ENCODE measurements around the gene ADCY1. TPM values are rescaled to one million over a fixed set of nuclear protein-coding genes. Genes with fewer than 3 reads are reported as not detected.
"Not testable (repeated sequence)": the region's sequence is repeated elsewhere in the genome, so short reads cannot be mapped to it uniquely, and the experiment has no call there.

The ADCY1 gene
- under 0.01 TPM for total RNA-seq

DNA sequence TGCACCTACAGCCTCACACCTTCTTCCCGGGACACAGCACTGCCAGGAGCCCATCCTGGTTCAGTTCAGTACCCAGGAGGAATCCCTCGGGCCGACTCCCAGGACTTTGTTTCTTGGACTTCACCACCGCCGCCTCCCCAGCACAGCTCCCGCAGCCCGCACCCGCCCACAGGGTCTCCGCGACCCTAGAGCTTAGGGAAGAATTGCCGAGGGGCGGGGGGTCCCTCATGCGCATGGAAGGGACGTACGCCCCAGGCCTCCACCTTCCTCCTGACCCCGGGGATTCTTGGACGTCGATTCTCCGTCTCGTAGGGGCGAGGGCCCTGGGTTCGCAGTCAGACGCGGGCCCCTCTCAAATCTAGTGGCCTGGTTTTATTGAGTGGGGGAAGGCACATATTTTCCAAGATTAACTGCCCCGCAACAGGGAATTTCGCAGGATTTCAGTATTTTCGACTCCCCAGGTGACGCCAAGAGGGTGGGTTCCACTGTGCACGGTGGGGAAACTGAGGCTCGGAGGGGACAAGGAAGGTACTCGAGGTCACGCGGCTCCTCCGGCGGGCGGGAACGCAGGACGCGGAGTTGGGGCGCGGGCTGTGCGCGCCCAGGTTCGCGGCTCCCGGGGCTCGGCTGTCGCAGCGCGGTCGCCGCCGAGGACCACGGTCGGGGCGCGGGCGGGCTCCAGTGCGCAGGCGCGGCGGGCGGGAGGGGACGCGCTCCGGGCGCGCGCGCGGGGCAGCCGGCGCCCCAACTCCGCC is at the start of gene ADCY1:
TSS of gene ADCY1 (plus strand) at position 708 of the 755 bp plus-strand sequence. CDS start 176 bp downstream, outside the sequence.
- Histone ChIP-seq H3K27me3 (ENCODE audit: insufficient read depth, low read length) (peaks cover 22% of the 10 kb centered on the region), H3K9me3 (ENCODE audit: low read depth, low read length) (no peaks in the 10 kb centered on the region), H3K4me1 (ENCODE audit: insufficient read depth, low read length) (no peaks in the 10 kb centered on the region), H3K4me3 (ENCODE audit: low read length) (no peak within 1 kb of the TSS)

- no peak overlapping the region for H3K4me3 ChIP-seq (ENCODE audit: low read length)
- H3K4me1 ChIP-seq (ENCODE audit: insufficient read depth, low read length): no peaks in the 10 kb centered on the region
- H3K9me3 ChIP-seq (ENCODE audit: low read depth, low read length): no peaks in the 10 kb centered on the region
- no peaks in the 10 kb centered on the region for H3K27me3 ChIP-seq (ENCODE audit: insufficient read depth, low read length)
These were observed 49.7 kb upstream of the ADCY1 start for GRCh38 chr7:45524445-45524844.

DNA sequence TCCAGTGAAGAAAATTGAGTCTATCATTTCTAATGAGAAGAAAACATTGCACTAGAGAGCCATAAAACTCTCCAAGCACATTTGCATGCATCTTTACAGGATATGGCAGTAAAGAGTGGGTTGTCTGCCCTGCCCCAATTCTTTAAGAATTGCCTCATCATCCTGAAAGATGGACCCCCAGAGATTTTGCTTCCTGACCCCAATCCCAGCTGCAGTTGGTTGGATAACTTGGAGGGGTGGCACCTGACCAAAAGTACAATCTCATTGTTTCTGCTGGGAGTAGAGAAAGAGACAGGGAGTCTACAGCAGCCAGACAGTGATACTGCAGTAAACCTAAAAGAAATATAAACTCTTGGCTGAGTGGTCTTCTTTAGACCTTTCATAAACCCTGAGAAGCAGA is 49.1 kb upstream of the ADCY1 start:
- H3K27me3 ChIP-seq (ENCODE audit: insufficient read depth, low read length): no peaks in the 10 kb centered on the region
- H3K4me1 ChIP-seq (ENCODE audit: insufficient read depth, low read length): no peaks in the 10 kb centered on the region
- H3K4me3 ChIP-seq (ENCODE audit: low read length): no peak overlapping the region
- H3K9me3 ChIP-seq (ENCODE audit: low read depth, low read length): no peaks in the 10 kb centered on the region

DNA sequence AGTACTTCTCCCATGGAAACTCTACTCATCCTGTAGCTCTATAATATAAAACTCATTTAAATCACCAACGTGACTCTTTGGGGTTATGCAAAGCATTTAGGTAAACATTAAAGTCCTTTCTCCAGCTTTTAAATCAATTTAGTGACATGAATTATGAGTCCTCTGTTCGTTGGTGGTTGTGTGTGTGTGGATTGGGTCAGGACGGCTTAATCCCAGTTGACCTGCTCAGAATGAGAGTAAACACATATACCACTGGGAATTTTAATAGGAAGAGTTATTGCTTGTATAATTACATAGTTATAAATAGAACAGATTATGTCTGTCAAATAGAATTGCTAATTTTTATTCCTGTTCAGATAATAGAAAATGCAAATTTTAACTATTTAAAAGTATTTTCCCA is 30.7 kb upstream of the ADCY1 start:
- peaks cover 8% of the 10 kb centered on the region for H3K9me3 ChIP-seq (ENCODE audit: low read depth, low read length)
- H3K4me3 ChIP-seq (ENCODE audit: low read length): no peak overlapping the region
- H3K4me1 ChIP-seq (ENCODE audit: insufficient read depth, low read length): no peaks in the 10 kb centered on the region
- no peaks in the 10 kb centered on the region for H3K27me3 ChIP-seq (ENCODE audit: insufficient read depth, low read length)

GRCh38 chr7:45545105-45545710 is 29.0 kb upstream of the ADCY1 start:
- H3K27me3 ChIP-seq (ENCODE audit: insufficient read depth, low read length); H3K4me3 ChIP-seq (ENCODE audit: low read length); H3K4me1 ChIP-seq (ENCODE audit: insufficient read depth, low read length); H3K9me3 ChIP-seq (ENCODE audit: low read depth, low read length): not testable (repeated sequence)

DNA sequence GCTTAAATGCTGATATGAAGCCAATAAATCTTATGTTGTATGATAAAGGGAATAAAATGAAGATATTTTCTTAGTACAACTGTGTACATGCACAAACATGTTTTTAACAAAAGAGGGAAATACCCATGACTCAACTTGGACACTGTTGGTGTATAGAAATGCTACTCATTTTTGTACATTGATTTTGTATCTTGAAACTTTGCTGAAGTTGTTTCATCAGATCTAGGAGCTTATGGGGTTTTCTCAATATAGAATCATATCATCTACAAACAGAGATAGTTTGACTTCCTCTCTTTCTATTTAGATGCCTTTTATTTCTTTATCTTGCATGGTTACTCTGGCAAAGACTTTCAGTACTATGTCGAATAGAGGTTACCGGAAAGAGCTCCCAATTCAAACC is 25.3 kb upstream of the ADCY1 start:
- not testable (repeated sequence) for H3K4me1 ChIP-seq (ENCODE audit: insufficient read depth, low read length); H3K27me3 ChIP-seq (ENCODE audit: insufficient read depth, low read length); H3K4me3 ChIP-seq (ENCODE audit: low read length); H3K9me3 ChIP-seq (ENCODE audit: low read depth, low read length)

GRCh38 chr7:45563401-45563800 is 10.8 kb upstream of the ADCY1 start:
- no peak overlapping the region for H3K4me3 ChIP-seq (ENCODE audit: low read length)
- H3K27me3 ChIP-seq (ENCODE audit: insufficient read depth, low read length): no peaks in the 10 kb centered on the region
- H3K9me3 ChIP-seq (ENCODE audit: low read depth, low read length): no peaks in the 10 kb centered on the region
- no peaks in the 10 kb centered on the region for H3K4me1 ChIP-seq (ENCODE audit: insufficient read depth, low read length)

DNA sequence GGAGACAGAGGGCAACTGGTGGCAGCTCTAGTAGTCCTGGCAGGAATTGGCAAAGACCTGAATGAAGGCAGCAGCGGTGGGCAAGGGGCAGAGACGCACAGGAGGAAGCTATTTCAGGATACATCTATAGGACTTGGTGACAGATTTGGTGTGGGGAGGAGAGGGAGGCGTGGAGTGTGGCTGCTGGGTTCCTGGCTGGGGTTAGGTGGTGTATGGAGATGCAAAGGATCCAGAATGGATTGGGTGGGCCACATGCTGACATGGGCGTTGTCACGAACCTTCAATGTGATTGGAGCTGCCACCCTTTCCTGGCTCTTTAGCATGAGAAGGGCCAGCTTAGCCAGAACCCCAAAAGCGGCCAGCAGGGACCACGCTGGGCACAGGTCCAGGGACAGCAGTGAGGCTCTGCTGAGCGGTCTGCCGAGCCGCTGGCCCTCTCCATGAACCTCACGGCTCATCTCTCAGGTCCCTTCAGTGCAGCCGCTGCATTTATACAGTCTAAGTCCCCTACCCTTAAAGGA is 10.2 kb upstream of the ADCY1 start:
- Histone ChIP-seq H3K4me3 (ENCODE audit: low read length) (no peak overlapping the region), H3K27me3 (ENCODE audit: insufficient read depth, low read length) (no peaks in the 10 kb centered on the region), H3K9me3 (ENCODE audit: low read depth, low read length) (no peaks in the 10 kb centered on the region), H3K4me1 (ENCODE audit: insufficient read depth, low read length) (no peaks in the 10 kb centered on the region)

DNA sequence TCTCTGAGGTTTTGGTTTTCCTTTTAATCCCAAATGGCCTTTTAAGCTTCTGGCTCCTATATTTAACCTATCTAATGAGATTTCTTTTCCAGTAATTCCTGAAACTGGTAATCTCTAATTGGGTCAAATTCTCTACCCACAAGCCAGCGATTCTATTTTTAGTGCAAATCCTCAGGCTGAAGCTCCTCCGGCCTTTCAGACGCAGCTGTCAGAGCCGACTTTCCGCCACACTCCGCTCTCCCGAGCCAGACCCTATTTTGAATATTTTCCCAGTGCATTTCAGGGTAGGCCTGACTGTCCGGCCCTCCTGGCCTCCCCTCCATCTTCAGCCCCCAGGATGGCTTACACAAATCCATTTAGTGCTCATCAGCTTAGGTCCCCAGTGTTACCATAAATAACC is 9.7 kb upstream of the ADCY1 start:
- Histone ChIP-seq H3K27me3 (ENCODE audit: insufficient read depth, low read length) (no peaks in the 10 kb centered on the region), H3K4me3 (ENCODE audit: low read length) (no peak overlapping the region), H3K4me1 (ENCODE audit: insufficient read depth, low read length) (no peaks in the 10 kb centered on the region), H3K9me3 (ENCODE audit: low read depth, low read length) (no peaks in the 10 kb centered on the region)

- no peaks in the 10 kb centered on the region for H3K9me3 ChIP-seq (ENCODE audit: low read depth, low read length)
- no peak overlapping the region for H3K4me3 ChIP-seq (ENCODE audit: low read length)
- no peaks in the 10 kb centered on the region for H3K4me1 ChIP-seq (ENCODE audit: insufficient read depth, low read length)
- no peaks in the 10 kb centered on the region for H3K27me3 ChIP-seq (ENCODE audit: insufficient read depth, low read length)
These were observed 9.2 kb upstream of the ADCY1 start for GRCh38 chr7:45564886-45565455.

- no peaks in the 10 kb centered on the region for H3K27me3 ChIP-seq (ENCODE audit: insufficient read depth, low read length)
- no peak overlapping the region for H3K4me3 ChIP-seq (ENCODE audit: low read length)
- no peaks in the 10 kb centered on the region for H3K9me3 ChIP-seq (ENCODE audit: low read depth, low read length)
- H3K4me1 ChIP-seq (ENCODE audit: insufficient read depth, low read length): no peaks in the 10 kb centered on the region
These were observed 7.8 kb upstream of the ADCY1 start for GRCh38 chr7:45566386-45566785.

GRCh38 chr7:45566961-45567360 is 7.2 kb upstream of the ADCY1 start:
- H3K9me3 ChIP-seq (ENCODE audit: low read depth, low read length): no peaks in the 10 kb centered on the region

GRCh38 chr7:45567713-45568112 is 6.5 kb upstream of the ADCY1 start:
- Histone ChIP-seq H3K4me3 (ENCODE audit: low read length) (no peak overlapping the region), H3K27me3 (ENCODE audit: insufficient read depth, low read length) (peaks cover 4% of the 10 kb centered on the region), H3K9me3 (ENCODE audit: low read depth, low read length) (no peaks in the 10 kb centered on the region), H3K4me1 (ENCODE audit: insufficient read depth, low read length) (no peaks in the 10 kb centered on the region)

More at GRCh38 chr7:45566961-45567360, 7.2 kb upstream of the ADCY1 start:
- Histone ChIP-seq H3K4me3 (ENCODE audit: low read length) (no peak overlapping the region), H3K4me1 (ENCODE audit: insufficient read depth, low read length) (no peaks in the 10 kb centered on the region), H3K27me3 (ENCODE audit: insufficient read depth, low read length) (no peaks in the 10 kb centered on the region)

DNA sequence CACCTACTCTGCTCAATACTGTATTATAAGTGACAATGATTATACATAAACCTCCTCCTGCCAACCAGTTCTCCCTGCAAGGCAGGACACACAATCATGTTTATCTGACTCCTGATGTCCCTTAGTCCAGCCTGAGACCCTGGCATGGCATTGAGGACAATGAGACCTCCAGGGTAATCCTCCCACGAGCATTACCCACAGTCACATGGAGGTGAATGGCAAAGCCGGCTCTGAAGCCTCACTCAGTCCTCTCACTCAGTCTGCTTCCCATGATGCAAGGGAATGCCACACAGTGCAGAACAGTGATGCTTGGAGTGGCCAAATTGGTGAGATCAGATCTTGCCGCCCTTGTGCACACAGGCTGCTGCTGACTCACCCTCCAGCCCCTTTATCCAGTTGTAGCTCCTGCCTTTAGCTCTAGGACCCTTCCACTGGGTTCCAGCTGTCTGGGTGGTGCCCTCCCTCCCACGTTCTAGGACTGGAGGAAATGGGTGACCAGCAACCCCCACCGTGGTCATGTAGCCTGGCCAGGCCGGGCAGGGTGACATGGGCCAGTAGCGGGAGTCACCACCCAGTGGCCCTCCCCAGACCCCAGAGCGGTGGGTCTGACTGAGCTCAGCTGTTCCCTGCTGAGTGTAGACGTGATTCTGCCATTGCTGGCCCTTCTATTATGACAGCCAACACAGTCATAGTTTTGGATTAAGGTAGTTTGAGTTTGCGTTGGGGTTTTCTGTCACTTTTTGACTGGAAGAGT is 5.5 kb upstream of the ADCY1 start:
- H3K9me3 ChIP-seq (ENCODE audit: low read depth, low read length): no peaks in the 10 kb centered on the region
- no peak overlapping the region for H3K4me3 ChIP-seq (ENCODE audit: low read length)
- no peaks in the 10 kb centered on the region for H3K4me1 ChIP-seq (ENCODE audit: insufficient read depth, low read length)
- H3K27me3 ChIP-seq (ENCODE audit: insufficient read depth, low read length): peaks cover 14% of the 10 kb centered on the region

DNA sequence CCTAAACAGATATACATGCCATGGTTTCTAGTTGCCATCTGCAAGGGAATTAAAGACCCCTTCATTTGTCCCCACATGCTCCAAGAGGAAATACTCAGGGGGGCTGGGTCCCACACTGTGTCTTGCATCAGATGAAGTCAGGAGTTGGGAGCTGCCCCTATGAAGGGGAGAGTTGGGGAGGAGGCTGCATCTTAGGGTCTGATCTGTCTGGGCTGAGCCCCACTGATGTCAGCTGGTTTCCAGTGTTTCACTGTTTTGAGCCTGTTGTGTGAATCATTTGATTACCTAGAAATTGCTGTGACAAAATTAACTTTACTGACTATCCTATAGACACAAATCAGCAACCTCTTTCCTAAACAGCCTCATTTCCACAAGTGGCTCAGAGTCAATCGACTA is 4.9 kb upstream of the ADCY1 start:
- no peaks in the 10 kb centered on the region for H3K4me1 ChIP-seq (ENCODE audit: insufficient read depth, low read length)
- H3K9me3 ChIP-seq (ENCODE audit: low read depth, low read length): no peaks in the 10 kb centered on the region
- no peak overlapping the region for H3K4me3 ChIP-seq (ENCODE audit: low read length)

More for the DNA sequence above, 4.9 kb upstream of the ADCY1 start:
- H3K27me3 ChIP-seq (ENCODE audit: insufficient read depth, low read length): peaks cover 17% of the 10 kb centered on the region

All from mononuclear cell (primary cell).